IMR-90 (cell line): ENCODE data around the gene CEP295NL. TPM values are rescaled to one million over a fixed set of nuclear protein-coding genes. Genes with fewer than 3 reads are reported as not detected.

Experiments used
- ATAC-seq: fragments of 200-7000 bp; cut with Tn5 transposase; 2 replicates; pipeline ENCODE4 v1.9.1; 2020; ENCODE audit warnings: low read depth, mild to moderate bottlenecking, moderate library complexity
- BruUV-seq: library from RNA; stranded (reverse); fragments of 400-500 nt; replicated peaks from 2 replicates; lab custom pipeline; 2021; lab: Mats Ljungman, UMichigan
- CTCF ChIA-PET: fragments of 300-600 bp; formaldehyde crosslinking; extraction: SDS; loops from one replicate; lab custom pipeline; 2021; ENCODE audit warnings: antibody characterized with exemption; lab: Yijun Ruan, JAX
- POLR2A ChIA-PET: fragments of 300-600 bp; sonication (Branson Sonifier 250); formaldehyde crosslinking; loops from one replicate; lab custom pipeline; 2022; ENCODE audit warnings: antibody characterized with exemption; ENCODE audit not compliant: unreplicated experiment; lab: Charles Lee
- DNase-seq: peaks from one replicate; pipeline ENCODE4 v3.0.0; 2013
- H2AFZ ChIP-seq: replicated peaks from 2 replicates; pipeline ENCODE3; 2013; ENCODE audit warnings: low read length, mild to moderate bottlenecking; ENCODE audit not compliant: poor library complexity
- H2AK5ac ChIP-seq: 2 replicates; pipeline ENCODE4 v1.6.1; 2013; ENCODE audit warnings: low read depth, low read length, inconsistent platforms
- H2AK9ac ChIP-seq: replicated peaks from 2 replicates; pipeline ENCODE3; 2013; ENCODE audit warnings: mild to moderate bottlenecking, low read depth, low read length, moderate library complexity; ENCODE audit not compliant: poor library complexity
- H2BK120ac ChIP-seq: 2 replicates; pipeline ENCODE4 v1.6.1; 2013; ENCODE audit warnings: low read depth, low read length, inconsistent platforms
- H2BK15ac ChIP-seq: 3 replicates; pipeline ENCODE4 v1.6.1; 2013; ENCODE audit warnings: low read depth, low read length, inconsistent platforms
- H2BK20ac ChIP-seq: 2 replicates; pipeline ENCODE4 v1.6.1; 2013; ENCODE audit warnings: low read depth, mild to moderate bottlenecking, inconsistent platforms, low read length, moderate library complexity
- H2BK5ac ChIP-seq: 2 replicates; pipeline ENCODE4 v1.6.1; 2013; ENCODE audit warnings: mild to moderate bottlenecking, low read depth, low read length, inconsistent platforms; ENCODE audit not compliant: poor library complexity, severe bottlenecking
- H3K14ac ChIP-seq: replicated peaks from 2 replicates; pipeline ENCODE4 v1.6.1; 2013; ENCODE audit warnings: low read depth, low read length, inconsistent platforms
- H3K18ac ChIP-seq: 2 replicates; pipeline ENCODE4 v1.6.1; 2013; ENCODE audit warnings: low read depth, low read length, control low read depth
- H3K23ac ChIP-seq: 2 replicates; pipeline ENCODE4 v1.6.1; 2013; ENCODE audit warnings: low read depth, low read length, inconsistent platforms
- H3K27ac ChIP-seq: 2 replicates; pipeline ENCODE4 v1.5.1; 2013; ENCODE audit warnings: mild to moderate bottlenecking, control low read depth, low read length; ENCODE audit not compliant: insufficient read depth
- H3K27me3 ChIP-seq: 2 replicates; pipeline ENCODE4 v1.6.1; 2013; ENCODE audit warnings: low read length; ENCODE audit not compliant: control insufficient read depth, insufficient read depth
- H3K36me3 ChIP-seq: 2 replicates; pipeline ENCODE4 v1.6.1; 2013; ENCODE audit warnings: low read length, mixed read lengths; ENCODE audit not compliant: control insufficient read depth, insufficient read depth
- H3K4ac ChIP-seq: 2 replicates; pipeline ENCODE4 v1.6.1; 2013; ENCODE audit warnings: low read depth, low read length, inconsistent platforms
- H3K4me1 ChIP-seq: 2 replicates; pipeline ENCODE4 v1.6.1; 2013; ENCODE audit warnings: low read length, mixed read lengths; ENCODE audit not compliant: control insufficient read depth, insufficient read depth
- H3K4me2 ChIP-seq: 2 replicates; pipeline ENCODE4 v1.6.1; 2013; ENCODE audit warnings: low read depth, mild to moderate bottlenecking, control low read depth, low read length, moderate library complexity
- H3K4me3 ChIP-seq: 2 replicates; pipeline ENCODE4 v1.5.1; 2013; ENCODE audit warnings: low read depth, mild to moderate bottlenecking, control low read depth, low read length, moderate library complexity; ENCODE audit not compliant: insufficient read depth
- H3K56ac ChIP-seq: 2 replicates; pipeline ENCODE4 v1.6.1; 2013; ENCODE audit warnings: low read length, inconsistent platforms; ENCODE audit not compliant: insufficient read depth; ENCODE audit errors: extremely low read depth
- H3K79me1 ChIP-seq, 2 experiments: 2 replicates each; pipeline ENCODE4 v1.6.1; 2013; ENCODE audit warnings: low read length in 2 of 2, inconsistent platforms in 1 of 2, low read depth in 1 of 2
- H3K9ac ChIP-seq: 2 replicates; pipeline ENCODE4 v1.6.1; 2013; ENCODE audit warnings: low read depth, low read length, control low read depth
- H3K9me1 ChIP-seq: 2 replicates; pipeline ENCODE4 v1.6.1; 2013; ENCODE audit warnings: low read length, inconsistent platforms; ENCODE audit not compliant: insufficient read depth
- H3K9me3 ChIP-seq: 2 replicates; pipeline ENCODE4 v1.6.1; 2013; ENCODE audit warnings: low read length; ENCODE audit not compliant: control insufficient read depth, insufficient read depth
- H4K20me1 ChIP-seq: 2 replicates; pipeline ENCODE4 v1.6.1; 2013; ENCODE audit warnings: low read length, inconsistent platforms; ENCODE audit not compliant: insufficient read depth
- H4K5ac ChIP-seq: 2 replicates; pipeline ENCODE4 v1.6.1; 2013; ENCODE audit warnings: mild to moderate bottlenecking, low read depth, low read length, control low read depth
- H4K8ac ChIP-seq, 2 experiments: 2 replicates each; pipeline ENCODE4 v1.6.1; 2013; ENCODE audit warnings: low read depth in 2 of 2, low read length in 2 of 2, control low read depth in 1 of 2, inconsistent platforms in 1 of 2
- H4K91ac ChIP-seq: 2 replicates; pipeline ENCODE4 v1.6.1; 2013; ENCODE audit warnings: low read depth, low read length, inconsistent platforms; ENCODE audit not compliant: insufficient read depth
- BHLHE40 ChIP-seq: fragments of 150-350 bp; IDR thresholded peaks from 2 replicates; pipeline ENCODE4 v1.6.1; 2016; ENCODE audit warnings: mild to moderate bottlenecking, low read depth, low read length
- CEBPB ChIP-seq: IDR thresholded peaks from 2 replicates; pipeline ENCODE4 v1.6.1; 2012; ENCODE audit warnings: low read depth, low read length, improper control_type of control experiment
- CHD1 ChIP-seq: IDR thresholded peaks from 2 replicates; pipeline ENCODE4 v1.6.1; 2012; ENCODE audit warnings: low read depth, low read length, improper control_type of control experiment
- FOS ChIP-seq: fragments of 150-350 bp; IDR thresholded peaks from 2 replicates; pipeline ENCODE4 v1.6.1; 2016; ENCODE audit warnings: low read depth, low read length
- MAFK ChIP-seq: IDR thresholded peaks from 2 replicates; pipeline ENCODE4 v1.6.1; 2012; ENCODE audit warnings: low read depth, low read length, improper control_type of control experiment
- MAZ ChIP-seq: IDR thresholded peaks from 2 replicates; pipeline ENCODE4 v1.6.1; 2012; ENCODE audit warnings: low read depth, mild to moderate bottlenecking, low read length, improper control_type of control experiment, moderate library complexity, borderline replicate concordance
- NFE2L2 ChIP-seq: fragments of 150-350 bp; IDR thresholded peaks from 2 replicates; pipeline ENCODE4 v1.6.1; 2016; ENCODE audit warnings: low read depth, mild to moderate bottlenecking, low read length
- POLR2A ChIP-seq: IDR thresholded peaks from 2 replicates; pipeline ENCODE4 v1.6.1; 2012; ENCODE audit warnings: mild to moderate bottlenecking, low read depth, low read length
- RAD21 ChIP-seq: IDR thresholded peaks from 2 replicates; pipeline ENCODE4 v1.6.1; 2012; ENCODE audit warnings: low read length, improper control_type of control experiment
- RCOR1 ChIP-seq: IDR thresholded peaks from 2 replicates; pipeline ENCODE4 v1.6.1; 2012; ENCODE audit warnings: mild to moderate bottlenecking, low read length, improper control_type of control experiment; ENCODE audit not compliant: insufficient replicate concordance
- RFX5 ChIP-seq: IDR thresholded peaks from 2 replicates; pipeline ENCODE4 v1.8.0; 2012; ENCODE audit warnings: low read depth, mild to moderate bottlenecking, low read length, moderate library complexity
- SMC3 ChIP-seq: fragments of 150-350 bp; IDR thresholded peaks from 2 replicates; pipeline ENCODE4 v1.6.1; 2016; ENCODE audit warnings: low read depth, mild to moderate bottlenecking, antibody characterized with exemption, low read length, moderate library complexity
- WGBS, 2 experiments: methylation state at CpG; one replicate each; pipeline versions ENCODE4 v1.1.5 to v1.1.7; 2013; ENCODE audit warnings: missing lambda C conversion rate in 2 of 2; ENCODE audit not compliant: insufficient read length in 1 of 2; ENCODE audit errors: extremely low coverage in 2 of 2; 5-methylcytosine and 5-hydroxymethylcytosine counted together
- dilution Hi-C: fragments of 300-500 bp; cut with HindIII; formaldehyde crosslinking; loops from one replicate; pipeline ENCODE4 v1.14.3; 2018; ENCODE audit warnings: low sequenced_read_pairs; ENCODE audit not compliant: unreplicated experiment
- in situ Hi-C: fragments of 300-500 bp; cut with MboI; formaldehyde crosslinking; loops from 3 replicates; pipeline ENCODE4 v1.14.3; 2019; ENCODE audit warnings: low sequenced_read_pairs, inconsistent platforms, mixed read lengths
- intact Hi-C: fragments of 100-400 bp; cut with micrococcal nuclease; formaldehyde crosslinking; loops from 2 replicates; pipeline ENCODE4 v1.10.0; 2022
- polyA plus RNA-seq, 3 experiments: library from polyadenylated mRNA; depleted of rRNA; stranded (reverse); fragments of >200 nt; gene quantifications; 2 replicates each; pipeline ENCODE4 v1.2.3, GENCODE V29; 2012; ENCODE audit warnings: low replicate concordance in 1 of 3
- total RNA-seq: library from RNA; depleted of rRNA; stranded (reverse); fragments of >200 nt; gene quantifications from 2 replicates; pipeline ENCODE4 v1.2.3, GENCODE V29; 2012
- TF ChIP-seq, protein P1 (sequence below): fragments of 150-350 bp; IDR thresholded peaks from 2 replicates; pipeline ENCODE4 v1.6.1; 2016; ENCODE audit warnings: low read depth, mild to moderate bottlenecking, low read length, moderate library complexity, borderline replicate concordance
- TF ChIP-seq, protein P2 (sequence below): fragments of 150-350 bp; IDR thresholded peaks from 2 replicates; pipeline ENCODE4 v1.6.1; 2017; ENCODE audit warnings: mild to moderate bottlenecking, antibody characterized with exemption, low read length, low read depth
- TF ChIP-seq, protein P3 (sequence below): conservative IDR thresholded peaks from 2 replicates; pipeline ENCODE4 v1.5.1; 2012; ENCODE audit warnings: mild to moderate bottlenecking, low read depth, low read length, improper control_type of control experiment

The CEP295NL gene
- total and polyA plus RNA-seq, 2 of the 4 experiments (the other 2 are of a cell fraction): 0.31 to 0.72 TPM

GRCh38 chr17:78910497-78911284 is 7.7 kb upstream of the CEP295NL start:
- no peak overlapping the region for H2BK20ac ChIP-seq
- H2AK9ac ChIP-seq: no peak overlapping the region
- no peak overlapping the region for H4K5ac ChIP-seq
- peak overlapping the region; percentile 37 for H2BK5ac ChIP-seq
- no peak overlapping the region for H2BK120ac ChIP-seq
- no peak overlapping the region for H3K23ac ChIP-seq
- in situ Hi-C loops: no loop called here
- H3K4me1 ChIP-seq: peaks cover 3% of the 10 kb centered on the region; the same call in 1 of the 2 replicates
- H3K18ac ChIP-seq: no peak overlapping the region
- no peak overlapping the region for H3K27ac ChIP-seq
- H3K27me3 ChIP-seq: no peaks in the 10 kb centered on the region
- TF ChIP-seq, protein P1, sequence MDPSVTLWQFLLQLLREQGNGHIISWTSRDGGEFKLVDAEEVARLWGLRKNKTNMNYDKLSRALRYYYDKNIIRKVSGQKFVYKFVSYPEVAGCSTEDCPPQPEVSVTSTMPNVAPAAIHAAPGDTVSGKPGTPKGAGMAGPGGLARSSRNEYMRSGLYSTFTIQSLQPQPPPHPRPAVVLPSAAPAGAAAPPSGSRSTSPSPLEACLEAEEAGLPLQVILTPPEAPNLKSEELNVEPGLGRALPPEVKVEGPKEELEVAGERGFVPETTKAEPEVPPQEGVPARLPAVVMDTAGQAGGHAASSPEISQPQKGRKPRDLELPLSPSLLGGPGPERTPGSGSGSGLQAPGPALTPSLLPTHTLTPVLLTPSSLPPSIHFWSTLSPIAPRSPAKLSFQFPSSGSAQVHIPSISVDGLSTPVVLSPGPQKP: no peak
- TF ChIP-seq FOS: no peak
- TF ChIP-seq, protein P2, sequence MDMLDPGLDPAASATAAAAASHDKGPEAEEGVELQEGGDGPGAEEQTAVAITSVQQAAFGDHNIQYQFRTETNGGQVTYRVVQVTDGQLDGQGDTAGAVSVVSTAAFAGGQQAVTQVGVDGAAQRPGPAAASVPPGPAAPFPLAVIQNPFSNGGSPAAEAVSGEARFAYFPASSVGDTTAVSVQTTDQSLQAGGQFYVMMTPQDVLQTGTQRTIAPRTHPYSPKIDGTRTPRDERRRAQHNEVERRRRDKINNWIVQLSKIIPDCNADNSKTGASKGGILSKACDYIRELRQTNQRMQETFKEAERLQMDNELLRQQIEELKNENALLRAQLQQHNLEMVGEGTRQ: no peak
- TF ChIP-seq RFX5: no peak
- TF ChIP-seq SMC3: no peak
- no peak for TF ChIP-seq CEBPB
- TF ChIP-seq RAD21: no peak
- no peak for TF ChIP-seq CHD1
- TF ChIP-seq NFE2L2: no peak
- no peak for TF ChIP-seq RCOR1
- TF ChIP-seq POLR2A: no peak
- no peak for TF ChIP-seq MAFK
- TF ChIP-seq BHLHE40: no peak
- no peak for TF ChIP-seq MAZ
- TF ChIP-seq, protein P3, sequence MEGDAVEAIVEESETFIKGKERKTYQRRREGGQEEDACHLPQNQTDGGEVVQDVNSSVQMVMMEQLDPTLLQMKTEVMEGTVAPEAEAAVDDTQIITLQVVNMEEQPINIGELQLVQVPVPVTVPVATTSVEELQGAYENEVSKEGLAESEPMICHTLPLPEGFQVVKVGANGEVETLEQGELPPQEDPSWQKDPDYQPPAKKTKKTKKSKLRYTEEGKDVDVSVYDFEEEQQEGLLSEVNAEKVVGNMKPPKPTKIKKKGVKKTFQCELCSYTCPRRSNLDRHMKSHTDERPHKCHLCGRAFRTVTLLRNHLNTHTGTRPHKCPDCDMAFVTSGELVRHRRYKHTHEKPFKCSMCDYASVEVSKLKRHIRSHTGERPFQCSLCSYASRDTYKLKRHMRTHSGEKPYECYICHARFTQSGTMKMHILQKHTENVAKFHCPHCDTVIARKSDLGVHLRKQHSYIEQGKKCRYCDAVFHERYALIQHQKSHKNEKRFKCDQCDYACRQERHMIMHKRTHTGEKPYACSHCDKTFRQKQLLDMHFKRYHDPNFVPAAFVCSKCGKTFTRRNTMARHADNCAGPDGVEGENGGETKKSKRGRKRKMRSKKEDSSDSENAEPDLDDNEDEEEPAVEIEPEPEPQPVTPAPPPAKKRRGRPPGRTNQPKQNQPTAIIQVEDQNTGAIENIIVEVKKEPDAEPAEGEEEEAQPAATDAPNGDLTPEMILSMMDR: no peak
- no peak overlapping the region for H2BK15ac ChIP-seq
- H3K9me3 ChIP-seq: no peaks in the 10 kb centered on the region
- no peak overlapping the region for H2AK5ac ChIP-seq
- intact Hi-C loops: no loop called here
- H3K56ac ChIP-seq: no peak overlapping the region
- no peak overlapping the region for H3K9ac ChIP-seq
- no peak for ATAC-seq
- no peak for DNase-seq
- H4K8ac ChIP-seq: no peak overlapping the region
- no peak overlapping the region for H3K4me3 ChIP-seq
- H3K9me1 ChIP-seq: peaks cover 39% of the 10 kb centered on the region
- BruUV-seq: no TSS peak
- CTCF ChIA-PET: no interaction called here
- WGBS, 2 experiments: 77% methylated on average over 3 of the region's 11 CpGs; no CpG with 5 or more reads in 1 of the 2 experiments
- peaks cover 28 to 81% of the 10 kb centered on the region in 2 experiments for H3K79me1 ChIP-seq
- no peak overlapping the region for H4K91ac ChIP-seq
- dilution Hi-C loops: no loop called here
- peaks cover 14% of the 10 kb centered on the region for H3K36me3 ChIP-seq
- H2AFZ ChIP-seq: no peak overlapping the region
- H3K14ac ChIP-seq: no peak overlapping the region
- no peak overlapping the region for H3K4me2 ChIP-seq
- H3K4ac ChIP-seq: no peak overlapping the region
- POLR2A ChIA-PET: no interaction called here
- peaks cover 90% of the 10 kb centered on the region for H4K20me1 ChIP-seq
